Measurements from ENCODE around the gene ROGDI.

Gene ROGDI

DNA sequence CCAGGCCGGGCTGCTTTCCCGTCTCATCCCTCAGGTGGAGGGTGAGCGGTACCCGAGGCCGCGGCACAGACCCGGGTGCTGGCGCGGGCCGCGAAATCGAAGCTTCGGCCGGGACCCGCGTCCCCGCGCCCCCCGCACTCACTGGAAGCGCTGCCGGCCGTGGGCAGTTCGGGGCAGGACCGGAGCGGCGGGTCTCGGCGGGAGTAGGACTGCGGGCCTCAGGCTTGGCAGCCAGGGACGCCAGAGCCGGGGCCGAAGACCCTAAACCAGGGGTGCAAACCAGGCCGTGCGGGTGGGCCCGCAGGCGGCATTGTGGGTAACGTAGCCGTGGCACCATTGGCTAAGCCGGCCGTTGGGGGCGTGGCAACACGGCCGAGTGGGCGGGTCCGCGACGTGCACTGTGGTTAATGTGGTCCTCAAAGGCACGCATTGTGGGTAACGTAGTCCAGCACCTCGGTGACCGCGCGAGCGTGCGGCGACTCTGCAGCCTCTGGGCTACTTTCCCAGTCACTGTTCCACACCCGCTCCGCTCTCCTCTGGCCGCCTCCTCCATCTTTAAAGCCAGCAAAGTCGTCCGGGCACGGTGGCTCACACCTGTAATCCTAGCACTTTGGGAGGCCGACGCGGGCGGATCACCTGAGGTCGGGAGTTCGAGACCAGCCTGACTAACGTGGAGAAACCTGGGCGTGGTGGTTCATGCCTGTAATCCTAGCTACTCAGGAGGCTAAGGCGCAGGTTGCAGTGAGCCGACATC is 35.4 kb downstream of the ROGDI start, which contains the start of gene ZNF500:
Gene ZNF500, minus strand, starts transcription at position 288 of the 754 bp plus-strand sequence. CDS start 1,184 bp downstream, outside the sequence.
- peak; percentile 97 for DNase-seq (ENCODE audit: low read depth)

DNA sequence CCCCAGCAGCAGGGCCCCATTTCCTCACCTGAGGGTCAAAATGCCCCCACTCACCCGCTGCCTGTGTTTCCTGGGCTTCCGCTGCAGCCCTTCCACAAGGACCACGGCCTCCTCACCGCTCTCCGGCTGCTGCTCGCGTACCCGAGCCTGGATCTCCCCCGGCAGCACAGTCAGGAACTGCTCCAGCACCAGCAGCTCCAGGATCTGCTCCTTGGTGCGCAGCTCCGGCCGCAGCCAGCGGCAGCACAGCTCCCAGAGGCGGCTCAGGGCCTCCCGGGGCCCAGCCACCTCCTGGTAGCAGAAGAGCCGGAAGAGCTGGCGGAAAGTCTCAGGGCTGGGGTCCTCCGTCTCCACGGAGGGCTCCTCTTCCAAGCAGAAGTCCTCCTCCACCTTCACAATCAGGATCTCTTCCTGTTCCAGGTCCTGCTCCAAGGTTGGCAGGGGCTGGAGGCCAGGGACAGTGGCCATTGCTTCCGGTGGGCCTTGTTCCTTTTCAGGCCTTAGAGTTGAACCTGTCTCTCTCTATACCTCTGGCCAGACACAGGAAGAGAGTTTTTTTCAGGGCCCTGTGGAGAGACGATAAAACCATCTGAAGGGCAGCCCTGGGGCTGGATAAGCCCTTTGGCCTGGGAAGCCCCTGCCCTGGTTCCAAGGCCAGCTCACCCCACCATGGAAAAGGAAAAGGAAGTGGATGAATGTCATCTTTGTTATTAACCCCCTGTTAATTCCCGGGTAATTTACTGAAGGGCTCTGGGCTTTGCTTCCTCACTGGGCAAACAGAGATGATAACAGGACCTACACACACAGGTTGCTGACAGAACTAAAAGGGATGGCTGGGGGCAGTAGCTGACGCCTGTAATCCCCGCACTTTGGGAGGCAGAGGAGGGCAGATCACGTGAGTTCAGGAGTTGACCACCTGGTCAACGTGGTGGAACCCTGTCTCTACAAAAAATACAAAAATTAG is 36.6 kb downstream of the ROGDI start:
- DNase-seq (ENCODE audit: low read depth): no peak

DNA sequence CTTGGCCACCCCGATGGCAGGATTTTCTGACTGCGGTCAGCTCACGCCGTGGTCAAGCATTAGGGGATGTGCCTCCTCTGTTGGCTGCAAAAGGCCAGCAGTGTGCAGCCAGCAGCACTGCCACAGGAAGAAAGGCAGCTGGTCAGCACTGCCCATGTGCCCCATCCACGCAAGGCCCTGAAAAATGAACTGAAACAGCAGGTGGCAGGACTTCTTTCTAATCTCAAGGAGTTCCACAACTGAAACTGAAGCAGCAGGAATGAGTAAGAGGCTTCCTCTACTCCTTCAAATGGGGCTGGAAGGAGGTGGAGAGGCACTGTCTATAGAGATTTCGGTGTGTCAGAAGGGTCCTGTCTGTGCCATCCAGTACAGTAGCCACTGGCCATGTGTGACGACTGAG is 38.6 kb downstream of the ROGDI start:
- no peak for DNase-seq (ENCODE audit: low read depth)

DNA sequence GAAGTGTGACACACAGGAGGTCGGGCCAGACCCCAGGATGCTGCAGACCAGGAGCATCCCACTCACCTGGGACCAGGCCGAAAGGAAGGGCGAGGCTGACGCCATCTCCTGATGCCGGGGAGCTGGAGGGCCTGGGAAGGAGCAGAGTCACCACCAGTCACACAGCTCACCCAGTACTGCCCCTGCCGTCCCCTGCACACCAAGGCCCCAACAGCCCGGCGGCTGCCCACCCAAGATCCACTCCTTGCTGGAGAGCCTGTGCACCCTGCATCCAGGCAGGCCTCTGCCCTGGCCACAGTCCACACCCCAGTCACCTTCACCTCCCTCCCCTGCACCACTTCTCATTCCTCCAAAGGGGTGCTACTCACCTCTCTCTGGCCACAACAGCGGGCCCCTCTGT is 40.2 kb downstream of the ROGDI start:
- no peak for DNase-seq (ENCODE audit: low read depth)

DNA sequence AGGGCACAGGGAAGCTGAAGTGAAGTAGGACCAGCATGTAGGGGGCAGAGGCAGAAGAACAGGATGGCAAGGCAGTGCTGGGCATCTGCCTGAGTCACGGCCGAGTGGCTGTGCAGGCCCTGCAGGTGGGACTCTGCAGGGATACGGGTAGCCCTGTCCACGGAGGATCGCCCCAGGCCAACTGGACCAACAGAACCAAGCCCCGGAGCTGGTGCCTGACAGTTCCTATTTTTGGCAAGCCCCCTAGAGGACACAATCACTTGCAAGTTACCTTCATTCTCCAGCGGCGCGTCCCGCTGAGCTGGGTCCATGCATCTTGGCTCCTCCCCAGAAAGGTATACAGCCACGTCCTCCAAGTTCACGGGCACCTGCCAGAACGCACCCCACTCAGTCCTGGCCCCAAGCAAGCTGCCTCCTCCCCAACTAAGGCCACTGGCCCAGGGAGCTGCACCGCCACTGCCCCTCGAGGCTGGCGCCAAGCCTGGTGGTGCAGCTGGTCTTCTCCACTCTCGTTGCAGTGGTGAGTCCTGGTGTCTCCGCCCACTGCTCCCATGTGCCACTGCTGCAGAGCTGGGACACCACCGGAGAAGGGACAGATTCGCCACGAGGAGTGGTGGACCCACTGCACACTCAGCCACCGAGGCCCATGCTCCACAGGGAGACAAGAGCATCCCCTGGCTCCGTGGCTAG is 42.1 kb downstream of the ROGDI start:
- no peak for DNase-seq (ENCODE audit: low read depth)

DNA sequence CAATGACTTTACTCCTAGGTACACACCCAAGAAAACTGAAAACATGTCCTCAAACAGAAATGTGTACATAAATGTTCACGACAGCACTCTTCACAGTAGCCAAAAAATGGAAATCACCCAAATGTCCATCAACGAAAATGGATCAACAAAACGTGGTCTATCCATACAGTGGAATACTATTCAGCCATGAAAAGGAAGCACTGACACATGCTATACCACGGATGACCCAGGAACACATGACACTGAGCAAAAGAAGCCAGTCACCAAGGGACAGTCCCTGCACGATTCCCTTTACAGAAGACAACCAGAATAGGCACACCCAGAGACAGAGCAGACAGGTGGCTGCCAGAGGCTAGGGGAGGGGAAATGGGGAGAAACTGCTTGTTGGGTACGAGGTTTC is 46.7 kb downstream of the ROGDI start:
- DNase-seq (ENCODE audit: low read depth): no peak

DNA sequence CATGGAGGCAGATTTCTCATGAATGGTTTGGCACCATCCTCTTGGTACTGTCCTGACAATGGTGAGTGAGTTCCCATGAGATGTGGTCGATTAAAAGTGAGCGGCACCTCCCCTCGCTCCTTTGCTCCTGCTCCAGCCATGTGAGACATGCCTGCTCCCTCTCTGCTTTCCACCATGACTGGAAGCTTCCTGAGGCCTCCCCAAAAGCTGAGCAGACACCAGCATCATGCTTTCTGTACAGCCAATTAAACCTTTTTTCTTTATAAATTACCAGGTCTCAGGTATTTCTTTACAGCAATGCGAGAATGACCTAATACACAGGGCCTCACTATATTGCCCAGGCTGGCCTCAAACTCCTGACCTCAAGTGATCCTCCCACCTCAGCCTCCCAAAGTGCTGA is 47.6 kb downstream of the ROGDI start:
- no peak for DNase-seq (ENCODE audit: low read depth)

DNA sequence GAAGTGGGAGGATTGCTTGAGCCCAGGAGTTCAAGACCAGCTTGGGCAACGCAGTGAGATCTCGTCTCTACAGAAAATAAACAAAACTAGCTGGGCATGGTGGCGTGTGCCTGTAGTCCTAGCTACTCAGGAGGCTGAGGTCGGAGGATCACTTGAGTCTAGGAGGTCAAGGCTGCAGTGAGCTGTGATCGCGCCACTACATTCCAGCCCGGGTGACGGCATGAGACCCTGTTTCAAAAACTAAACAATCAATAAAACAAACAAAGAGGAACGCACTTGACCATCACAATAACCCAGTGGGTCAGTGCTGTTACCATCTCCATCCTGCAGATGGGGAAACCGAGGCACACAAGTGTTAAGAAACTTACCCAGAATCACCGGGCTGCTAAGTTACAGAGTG is 49.2 kb downstream of the ROGDI start:
- no peak for DNase-seq (ENCODE audit: low read depth)

DNA sequence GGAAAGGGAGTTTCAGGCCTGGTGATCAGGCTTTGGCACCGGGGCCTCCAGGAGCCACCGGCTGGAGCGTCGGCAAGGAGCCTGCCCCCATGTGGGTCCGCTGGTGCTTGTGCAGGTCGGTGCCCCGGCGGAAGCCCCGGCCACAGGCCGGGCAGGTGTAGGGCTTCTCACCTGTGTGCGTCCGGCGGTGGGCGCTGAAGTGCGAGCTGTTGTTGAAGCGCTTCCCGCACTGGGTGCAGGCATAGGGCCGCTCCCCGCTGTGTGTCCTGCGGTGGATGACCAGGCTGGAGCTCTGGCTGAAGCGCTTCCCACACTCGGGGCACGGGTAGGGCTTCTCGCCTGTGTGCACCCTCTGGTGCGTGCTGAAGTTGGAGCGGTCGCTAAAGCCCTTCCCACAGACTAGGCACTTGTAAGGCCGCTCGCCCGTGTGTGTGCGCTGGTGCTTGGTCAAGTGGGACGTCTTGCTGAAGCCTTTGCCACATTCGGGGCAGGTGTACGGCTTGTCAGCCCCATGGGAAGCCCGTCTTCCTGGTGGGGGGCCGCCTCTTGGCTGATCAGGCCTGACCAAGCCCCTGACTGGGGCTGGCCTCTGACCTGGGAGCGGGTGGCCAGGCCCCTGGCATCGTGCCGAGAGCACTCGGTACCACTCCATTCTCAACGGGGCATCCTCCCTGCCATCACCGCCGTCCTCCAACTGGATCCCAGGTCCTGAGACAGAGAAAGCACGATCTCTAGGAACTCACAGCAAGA is 49.9 kb downstream of the ROGDI start:
- no peak for DNase-seq (ENCODE audit: low read depth)

DNA sequence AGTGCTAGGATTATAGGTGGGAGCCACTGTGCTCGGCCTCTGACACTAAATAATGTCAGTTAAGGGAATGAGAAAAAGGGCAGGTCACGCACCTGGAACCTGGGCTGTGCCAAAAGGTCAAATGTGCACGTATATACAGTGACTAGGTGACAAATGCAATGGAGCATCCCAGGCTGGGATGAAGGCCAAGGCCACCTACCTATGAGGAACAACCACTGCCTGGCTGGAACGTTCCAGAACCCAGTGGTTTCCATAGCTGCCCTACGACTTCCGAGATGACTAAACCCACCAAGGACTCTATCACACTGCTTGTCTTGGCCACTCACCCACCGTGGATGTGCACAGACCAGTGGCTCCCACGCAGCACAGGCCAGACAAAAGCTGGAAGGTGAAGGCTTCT is 51.5 kb downstream of the ROGDI start:
- DNase-seq (ENCODE audit: low read depth): no peak

DNA sequence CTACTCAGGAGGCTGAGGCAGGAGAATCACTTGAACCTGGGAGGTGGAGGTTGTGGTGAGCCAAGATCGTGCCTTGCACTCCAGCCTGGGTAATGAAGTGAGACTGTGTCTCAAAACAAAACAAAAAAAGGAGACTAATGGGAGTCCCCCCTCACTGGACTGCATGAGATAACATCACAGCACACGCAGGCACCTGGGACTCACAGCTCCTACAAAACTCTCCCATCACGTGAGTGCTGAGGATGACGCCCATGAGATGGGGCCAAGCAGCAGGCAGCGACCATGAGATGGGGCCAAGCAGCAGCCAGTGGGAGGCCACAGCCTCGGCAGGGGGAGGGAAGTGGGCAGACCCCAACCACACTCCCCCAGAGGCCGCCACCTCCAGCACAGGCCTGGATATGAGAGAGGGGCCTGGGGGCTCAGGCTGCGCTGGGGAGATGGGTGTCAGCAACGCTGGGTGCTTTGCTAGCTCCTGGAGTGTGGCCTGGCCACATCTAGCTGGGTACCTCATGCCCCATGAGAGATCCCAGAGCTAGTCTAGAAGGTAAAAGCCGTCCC is 52.7 kb downstream of the ROGDI start:
- DNase-seq (ENCODE audit: low read depth): no peak

DNA sequence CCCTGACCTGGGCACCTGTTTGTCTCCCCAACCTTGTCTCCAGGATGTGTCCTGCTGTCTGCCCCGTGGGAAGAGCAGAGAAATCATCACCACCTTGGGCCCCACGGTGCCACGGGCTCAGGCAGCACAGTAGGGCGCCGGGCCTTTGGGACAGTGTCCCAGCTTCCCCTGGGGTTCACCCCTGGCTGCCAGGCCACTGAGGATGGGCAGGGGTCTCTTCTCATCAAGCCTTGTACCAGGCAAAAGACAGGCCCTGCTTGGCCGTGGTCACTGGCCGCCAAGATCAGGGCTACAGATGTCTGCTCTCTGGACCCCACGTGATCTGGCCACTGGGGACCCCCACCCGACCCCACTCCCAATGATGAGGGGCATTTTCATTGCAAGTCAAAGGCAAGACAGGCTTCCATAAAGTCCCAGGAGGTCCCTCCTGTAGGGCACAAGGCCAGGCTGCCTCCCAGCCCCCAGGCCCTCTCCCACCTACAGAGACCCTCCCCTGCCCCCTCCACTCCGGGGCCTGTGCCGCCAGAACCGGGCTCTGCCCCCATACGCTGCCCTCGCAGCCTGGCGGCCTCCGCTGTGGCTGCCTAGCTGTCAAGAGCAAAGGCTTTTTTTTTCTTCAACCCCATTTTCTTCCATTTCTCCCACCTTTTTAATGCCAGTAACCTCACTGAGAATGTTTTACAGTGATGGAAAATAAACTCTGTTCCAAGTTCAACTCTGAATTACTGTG is 53.6 kb downstream of the ROGDI start:
- no peak for DNase-seq (ENCODE audit: low read depth)

DNA sequence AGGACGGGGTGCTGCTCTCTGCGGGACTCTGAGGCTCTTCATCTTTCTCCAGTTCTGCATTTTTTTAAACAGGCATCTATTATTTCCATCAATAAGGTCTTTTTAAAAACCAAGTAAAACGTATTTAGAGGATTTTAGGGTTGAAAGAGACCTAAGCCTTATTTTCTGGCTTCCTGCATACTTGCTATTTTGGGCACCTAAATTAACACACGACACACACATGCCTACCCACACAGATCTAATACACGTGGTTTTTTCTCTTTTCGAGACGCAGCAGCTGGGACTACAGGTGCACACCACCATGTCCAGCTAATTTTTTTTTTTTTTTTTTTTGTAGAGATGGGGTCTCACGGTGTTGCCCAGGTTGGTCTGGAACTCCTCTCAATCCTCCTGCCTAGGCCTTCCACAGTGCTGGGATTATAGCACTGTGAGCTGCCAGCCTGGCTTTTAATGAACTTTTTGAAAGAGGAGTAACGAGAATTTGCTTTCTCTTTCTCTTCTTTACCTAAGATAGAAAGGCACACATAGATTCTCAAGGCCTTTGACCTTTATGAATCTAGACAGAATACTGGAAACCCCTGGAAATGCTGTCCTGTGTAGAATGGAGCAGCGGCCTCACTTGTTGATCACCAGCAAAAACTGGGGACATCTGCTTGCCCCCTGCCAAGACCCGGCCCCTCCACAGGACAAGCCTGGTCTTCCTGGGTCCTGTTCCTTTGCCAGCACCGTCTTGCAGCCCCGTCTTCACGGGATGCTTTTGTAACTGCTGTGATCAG is 54.3 kb downstream of the ROGDI start:
- DNase-seq (ENCODE audit: low read depth): no peak

DNA sequence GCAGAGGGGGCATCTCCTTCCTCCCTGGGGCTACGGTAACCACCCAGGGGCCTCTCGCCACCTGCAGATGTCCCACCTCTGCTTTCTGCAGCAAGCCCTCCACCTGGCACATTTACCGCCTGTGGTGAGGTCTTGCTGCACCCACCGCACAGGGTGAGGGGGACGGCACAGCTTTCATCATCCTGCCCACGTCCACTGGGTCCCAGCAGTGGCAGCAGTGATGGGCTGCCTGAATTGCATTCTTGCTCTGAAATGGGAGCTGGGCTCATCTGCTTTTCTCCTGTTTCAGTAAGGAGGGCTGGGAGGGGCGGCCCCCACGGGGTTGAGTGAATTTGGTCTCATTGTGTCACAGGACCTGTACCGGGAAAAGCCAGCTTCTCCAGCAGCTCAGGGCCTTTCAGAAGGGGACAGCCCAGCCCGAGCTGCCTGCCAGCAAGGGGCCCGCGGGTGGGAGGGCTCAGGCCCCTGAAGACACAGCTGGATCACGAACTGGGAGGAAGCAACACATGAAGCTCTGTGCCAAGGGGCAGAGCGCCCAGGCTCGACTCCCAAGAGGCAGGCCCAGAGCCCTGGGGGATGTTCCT is 55.4 kb downstream of the ROGDI start:
- DNase-seq (ENCODE audit: low read depth): no peak

Measured in activated T-cell treated with anti-CD3 and anti-CD28 coated beads for 48 hours (primary cell).